NCI-H2107 treated with DMSO at 0.1 percent for 48 hours (cell line): ENCODE measurements around the gene LPAR1.
"Not testable (repeated sequence)": the region's sequence is repeated elsewhere in the genome, so short reads cannot be mapped to it uniquely, and the experiment has no call there.

Experiments
- DNase-seq: peaks from one replicate; lab custom pipeline; 2025; ENCODE audit not compliant: unreplicated experiment; lab: John Stamatoyannopoulos, UW

LPAR1 gene

GRCh38 chr9:111038331-111039230 is at the start of gene LPAR1:
Gene LPAR1, minus strand, starts transcription at chr9:111038470. Its CDS starts 66,353 bp downstream, at chr9:110972117.
- DNase-seq = no peak

- no peak for DNase-seq
Observed at GRCh38 chr9:111078391-111079038, 40.2 kb upstream of the LPAR1 start.

GRCh38 chr9:111076519-111076918 is 38.2 kb upstream of the LPAR1 start:
- no peak for DNase-seq

DNA sequence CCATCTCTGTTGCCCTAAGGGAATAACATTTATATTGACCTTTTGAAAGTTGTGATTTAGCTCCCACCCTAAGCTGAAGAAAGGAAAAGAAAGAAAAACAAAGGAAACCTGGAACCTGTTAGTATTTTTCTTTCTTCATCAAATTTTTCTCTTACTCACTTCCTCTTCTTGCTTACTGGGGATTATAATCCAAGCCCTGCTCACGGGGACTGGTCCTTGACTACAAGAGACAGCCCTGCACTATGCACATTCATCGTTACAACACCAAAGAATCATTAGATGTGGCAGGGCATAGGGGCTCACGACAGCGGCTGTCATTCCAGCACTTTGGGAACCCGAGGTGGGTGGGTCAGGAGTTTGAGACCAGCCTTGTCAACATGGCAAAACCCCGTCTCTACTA is 37.8 kb upstream of the LPAR1 start:
- no peak for DNase-seq

GRCh38 chr9:111074395-111074794 is 36.1 kb upstream of the LPAR1 start:
- DNase-seq = no peak

GRCh38 chr9:111069183-111069582 is 30.9 kb upstream of the LPAR1 start:
- DNase-seq = no peak

DNA sequence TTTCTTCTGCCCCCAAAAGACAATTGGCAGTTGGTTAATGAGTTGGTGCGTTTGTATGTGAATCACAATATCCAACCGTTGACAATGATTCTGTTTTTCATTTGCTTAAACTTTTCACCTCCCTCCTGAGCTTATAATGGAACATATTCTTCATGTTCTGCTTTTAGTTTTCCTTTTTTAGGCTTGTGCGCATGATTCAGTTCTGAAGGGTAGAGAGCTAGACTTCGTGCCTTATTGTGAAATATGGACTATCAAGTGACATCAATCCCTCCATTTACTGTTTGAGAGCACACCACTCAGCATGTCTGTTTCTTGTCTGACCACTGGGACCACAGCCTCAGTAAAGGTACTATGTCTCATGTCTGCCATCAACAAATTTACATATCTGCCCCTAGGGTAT is 30.5 kb upstream of the LPAR1 start:
- DNase-seq = no peak

- DNase-seq = no peak
Observed at GRCh38 chr9:111068383-111068730, 30.1 kb upstream of the LPAR1 start.

DNA sequence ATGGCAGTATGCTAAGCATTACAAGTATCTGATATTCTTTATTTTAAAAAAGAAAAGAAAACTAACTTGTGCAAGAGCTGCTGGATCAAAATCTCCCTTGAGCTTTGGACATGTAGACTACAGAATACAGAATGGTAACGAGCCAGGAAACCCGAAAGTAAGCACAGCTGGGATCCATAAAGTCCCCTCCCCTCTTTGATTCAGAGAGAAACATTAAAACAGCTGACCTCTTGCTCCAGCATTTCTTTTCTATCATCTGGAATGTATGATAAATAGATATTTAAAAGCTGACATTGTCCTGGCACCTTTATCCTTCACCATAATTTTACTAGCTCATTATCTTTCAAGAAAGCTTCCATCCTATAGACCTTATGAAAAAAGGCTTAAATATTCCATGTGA is 28.2 kb upstream of the LPAR1 start:
- no peak for DNase-seq

DNA sequence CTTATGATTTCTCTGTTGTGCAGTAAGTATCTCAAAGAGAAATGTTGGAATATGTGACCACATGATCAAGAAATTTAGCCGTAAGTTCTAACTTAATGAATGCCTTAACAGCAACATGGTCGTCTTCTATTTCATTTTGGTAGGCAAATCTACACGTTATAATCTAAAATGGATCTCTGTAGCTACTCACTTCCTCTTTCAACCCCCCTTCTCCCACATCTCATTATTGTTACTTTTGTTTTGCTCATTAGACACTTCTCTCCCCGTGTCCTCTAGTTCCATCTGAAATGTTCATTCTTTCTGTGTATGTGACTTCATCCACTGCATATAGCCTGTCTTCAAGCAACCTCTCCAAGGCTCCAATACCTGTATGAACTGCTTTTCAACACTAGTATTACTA is 27.1 kb upstream of the LPAR1 start:
- no peak for DNase-seq

GRCh38 chr9:111064160-111064837 is 26.0 kb upstream of the LPAR1 start:
- DNase-seq = no peak

DNA sequence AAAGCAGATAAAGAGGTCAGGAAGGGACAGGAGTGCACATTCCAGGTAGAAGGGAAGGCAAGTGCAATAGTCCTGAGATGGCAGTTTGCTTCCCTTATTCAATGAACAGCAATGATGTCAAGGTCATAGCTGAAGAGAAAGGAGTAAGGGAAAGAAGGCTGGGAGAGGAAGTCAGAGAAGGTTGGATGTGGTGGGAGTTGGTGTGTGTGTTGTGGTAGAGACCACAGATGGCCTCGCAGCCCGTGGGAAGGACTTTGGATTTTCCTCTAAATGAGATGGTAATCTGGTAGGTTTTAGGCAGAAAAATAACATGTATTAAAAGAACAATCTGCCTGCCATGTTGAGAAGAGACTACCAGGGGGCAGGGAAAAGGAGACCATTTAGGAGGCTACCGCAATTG is 25.1 kb upstream of the LPAR1 start:
- no peak for DNase-seq

- no peak for DNase-seq
Observed at GRCh38 chr9:111058166-111058565, 19.9 kb upstream of the LPAR1 start.

DNA sequence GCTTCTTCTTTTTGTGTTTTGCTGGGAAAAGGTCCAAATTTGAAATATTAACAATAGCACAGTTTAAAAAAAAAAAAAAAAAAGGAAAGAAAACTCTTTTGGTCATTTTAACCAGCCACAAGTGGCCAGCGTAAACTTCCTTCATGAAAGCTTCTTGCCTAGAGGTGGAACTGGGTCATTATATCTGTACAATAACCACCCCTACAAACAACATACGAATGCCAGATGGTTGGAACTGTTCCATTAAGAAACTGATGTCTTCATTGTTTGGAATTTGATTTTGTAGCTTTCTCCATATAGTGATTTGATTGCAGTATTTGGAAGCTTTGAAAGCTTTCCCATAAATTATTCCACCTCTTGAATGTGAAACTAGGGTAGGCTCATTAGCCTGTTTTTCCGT is 18.3 kb upstream of the LPAR1 start:
- no peak for DNase-seq

- no peak for DNase-seq
Observed at GRCh38 chr9:111052791-111053190, 14.5 kb upstream of the LPAR1 start.

- DNase-seq = no peak
Observed at GRCh38 chr9:111051400-111051799, 13.1 kb upstream of the LPAR1 start.

DNA sequence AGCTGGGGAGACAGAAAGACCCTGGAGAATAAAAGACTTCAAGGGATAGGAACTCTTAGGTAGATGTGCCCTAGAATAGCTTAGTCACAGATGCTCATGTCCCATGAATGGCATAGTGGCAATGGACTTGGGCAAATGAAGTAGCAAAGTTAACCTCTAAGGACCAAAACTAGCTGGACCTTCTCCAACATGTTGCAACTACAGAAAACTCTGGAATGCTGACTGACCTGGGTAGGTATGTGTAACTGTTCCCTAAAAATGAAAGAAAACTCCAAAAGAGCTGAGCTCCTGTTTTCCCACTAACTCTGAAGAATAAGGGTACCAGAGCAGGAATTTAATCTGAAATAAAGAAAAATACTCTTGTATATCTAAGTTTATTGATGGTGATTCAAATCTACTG is 12.5 kb upstream of the LPAR1 start:
- no peak for DNase-seq

DNA sequence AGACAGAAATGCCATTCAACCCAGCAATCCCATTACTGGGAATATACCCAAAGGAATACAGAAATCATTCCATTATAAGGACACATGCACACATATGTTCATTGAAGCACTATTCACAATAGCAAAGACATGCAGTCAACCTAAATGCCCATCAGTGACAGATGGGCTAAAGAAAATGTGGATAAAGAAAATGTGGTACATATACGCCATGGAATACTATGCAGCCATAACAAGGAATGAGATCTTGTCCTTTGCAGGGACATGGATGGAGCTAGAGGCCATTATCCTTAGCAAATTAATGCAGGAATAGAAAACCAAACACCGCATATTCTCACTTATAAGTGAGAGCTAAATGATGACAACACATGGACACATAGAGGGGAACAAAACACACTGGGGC is 9.0 kb upstream of the LPAR1 start:
- DNase-seq = not testable (repeated sequence)

DNA sequence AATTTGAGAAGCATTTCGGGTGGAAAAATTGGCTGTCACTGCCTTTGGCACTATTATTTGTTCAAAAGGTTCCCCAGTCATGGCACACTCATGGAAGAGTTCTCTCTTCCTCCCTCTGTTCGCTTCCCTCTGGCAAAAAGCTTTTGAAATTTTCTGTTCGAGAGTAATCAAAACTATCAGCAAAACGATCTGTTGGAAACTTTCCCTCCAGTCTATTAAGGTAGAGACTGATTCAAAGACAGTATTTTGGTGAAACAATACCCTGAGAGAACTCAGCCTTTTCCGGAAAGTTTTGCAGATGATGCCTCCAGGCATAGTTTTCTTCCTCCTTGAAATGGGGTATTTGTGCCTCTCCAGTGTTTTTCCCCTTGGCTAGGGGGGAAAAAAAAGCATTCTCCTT is 3.6 kb upstream of the LPAR1 start:
- DNase-seq = no peak

GRCh38 chr9:111040494-111040893 is 2.2 kb upstream of the LPAR1 start:
- DNase-seq = no peak

- DNase-seq = no peak
Observed at GRCh38 chr9:111039231-111039906, 1.1 kb upstream of the LPAR1 start.
